Astrocyte (in vitro differentiated cells and primary cell): ENCODE results near the gene NBR1.
"Not testable (repeated sequence)": the region's sequence is repeated elsewhere in the genome, so short reads cannot be mapped to it uniquely, and the experiment has no call there.

Experiments used
- CTCF ChIP-seq: IDR thresholded peaks from 2 replicates; pipeline ENCODE4 v1.5.1; 2011; ENCODE audit warnings: low read depth, mild to moderate bottlenecking, inconsistent platforms, low read length, moderate library complexity; ENCODE audit not compliant: insufficient read depth
- EZH2 ChIP-seq: IDR thresholded peaks from 2 replicates; pipeline ENCODE4 v1.6.1; 2012; ENCODE audit warnings: mild to moderate bottlenecking, low read length, inconsistent platforms; ENCODE audit not compliant: insufficient read depth

GRCh38 chr17:43239597-43239996 is 68.6 kb downstream of the NBR1 start:
- not testable (repeated sequence) for TF ChIP-seq CTCF, EZH2
